Left forelimb (tissue), 1 donor: ENCODE data around the gene PRRT1B.

Experiments
- DNase-seq: peaks from one replicate; pipeline ENCODE4 v3.0.0-alpha.2; 2018; ENCODE audit warnings: low spot score

Gene PRRT1B

DNA sequence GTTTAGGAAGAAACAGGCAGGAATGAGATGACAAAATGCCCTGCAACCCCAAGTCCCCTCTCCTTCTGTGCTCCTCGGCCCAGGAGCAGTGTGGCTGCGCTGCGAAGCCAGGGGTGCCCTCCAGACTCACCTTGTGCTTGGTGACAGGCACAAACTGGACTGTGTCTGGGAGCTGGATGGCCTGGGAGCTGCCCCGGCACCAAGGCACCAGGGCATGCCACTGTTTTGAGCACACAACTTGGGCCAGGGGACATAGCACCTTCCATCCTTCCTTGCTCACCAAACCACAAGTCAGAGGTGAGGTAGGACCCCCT lies 51.1 kb downstream of the PRRT1B start:
- DNase-seq: no peak

GRCh38 chr9:131597246-131597645 lies 51.9 kb downstream of the PRRT1B start:
- no peak for DNase-seq

DNA sequence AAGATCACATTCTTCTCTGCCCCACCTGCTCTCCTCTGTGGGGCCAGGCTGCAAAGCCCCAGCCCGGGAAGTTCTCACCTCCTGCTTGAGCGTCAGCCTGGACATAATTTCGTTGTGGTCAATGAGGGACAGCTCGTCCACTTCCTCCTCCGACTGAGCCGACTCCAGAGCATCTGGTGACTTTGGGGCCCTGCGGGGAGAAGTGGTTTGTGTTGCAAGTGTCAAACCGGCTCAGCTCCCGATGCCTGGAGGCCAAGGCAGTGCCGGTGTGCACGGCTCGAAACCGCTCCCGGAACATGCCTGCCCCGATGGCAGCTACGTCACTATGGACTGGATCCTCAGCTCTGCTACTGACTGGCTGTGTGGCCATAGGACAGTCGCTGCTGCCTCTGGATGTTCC lies 52.8 kb downstream of the PRRT1B start:
- DNase-seq: no peak

DNA sequence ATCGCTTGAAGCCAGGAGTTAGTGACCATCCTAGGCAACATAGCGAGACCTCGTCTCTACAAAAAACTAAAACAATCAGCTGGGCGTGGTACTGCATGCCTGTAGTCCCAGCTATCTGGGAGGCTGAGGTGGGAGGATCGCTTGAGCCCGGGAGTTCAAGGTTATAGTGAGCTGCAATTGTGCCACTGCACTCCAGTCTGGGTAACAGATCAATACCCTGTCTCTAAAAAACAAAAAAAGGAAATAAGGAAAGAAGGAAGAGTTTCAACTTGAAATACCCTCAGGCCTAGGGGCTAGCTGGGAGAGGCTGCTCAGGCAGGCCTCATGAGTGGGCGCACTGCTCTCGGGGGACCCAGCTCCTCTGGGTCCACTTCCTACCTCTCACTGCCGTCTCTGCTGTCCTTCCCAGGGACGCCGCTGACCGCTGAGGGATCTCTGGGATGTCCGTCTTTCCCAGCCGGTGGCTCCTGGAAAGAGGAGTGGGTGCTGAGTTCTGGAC lies 56.4 kb downstream of the PRRT1B start:
- DNase-seq: no peak

DNA sequence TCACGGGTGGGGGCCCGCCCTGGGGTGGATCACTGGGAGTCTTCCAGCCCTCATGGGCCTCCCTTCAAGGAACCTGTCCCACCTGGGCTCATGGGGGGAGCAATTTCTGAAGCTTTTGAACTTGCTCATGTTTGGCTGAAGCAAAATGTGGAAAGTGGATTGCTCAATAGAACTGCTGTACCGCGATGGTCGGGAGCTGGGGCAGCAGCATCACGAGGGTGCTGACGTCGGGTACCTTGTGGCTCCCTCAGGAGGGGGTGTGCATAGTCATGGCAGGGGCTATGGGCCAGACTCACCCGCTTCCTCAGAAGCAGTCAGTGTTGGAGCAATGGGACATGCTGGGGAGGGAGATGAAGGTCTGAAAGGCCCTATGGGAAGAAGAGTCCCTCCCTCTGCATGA lies 57.9 kb downstream of the PRRT1B start:
- no peak for DNase-seq

- DNase-seq: no peak
Observed at GRCh38 chr9:131603711-131604439, 58.6 kb downstream of the PRRT1B start.

DNA sequence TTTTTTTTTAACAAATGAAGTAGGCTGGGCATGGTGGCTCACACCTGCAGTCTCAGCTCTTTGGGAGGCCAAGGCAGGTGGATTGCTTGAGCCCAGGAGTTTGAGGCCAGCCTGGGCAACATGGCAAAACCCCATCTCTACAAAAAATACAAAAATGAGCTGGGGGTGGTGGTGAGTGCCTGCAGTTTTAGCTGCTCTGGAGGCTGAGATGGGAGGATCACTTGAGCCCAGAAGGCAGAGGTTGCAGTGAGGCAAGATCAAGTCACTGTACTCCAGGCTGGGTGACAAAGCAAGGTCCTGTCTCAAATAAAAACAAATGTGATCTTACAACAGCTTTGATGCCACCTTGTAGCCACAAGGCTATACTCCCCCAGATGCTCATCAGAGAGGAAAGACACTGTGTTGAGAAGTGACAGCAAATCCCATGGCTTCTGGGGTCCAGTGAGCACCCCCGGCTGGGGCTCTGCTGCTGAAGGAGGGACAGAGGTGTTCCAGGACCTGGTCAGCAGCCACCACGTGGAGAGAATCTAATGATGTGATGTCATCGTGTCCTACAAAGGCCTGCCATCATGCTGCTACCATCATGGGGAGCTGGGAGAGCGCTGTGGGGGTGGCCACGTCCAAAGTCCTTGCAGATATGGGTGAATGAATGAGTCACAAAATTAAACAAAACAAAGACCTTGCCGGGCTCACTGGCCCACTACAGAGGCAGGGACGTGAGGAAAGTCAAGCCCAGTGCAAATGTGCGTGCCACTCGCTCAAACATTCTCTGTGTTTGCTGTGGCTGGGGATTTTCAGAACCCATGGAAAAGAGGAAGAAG lies 60.7 kb downstream of the PRRT1B start:
- no peak for DNase-seq

DNA sequence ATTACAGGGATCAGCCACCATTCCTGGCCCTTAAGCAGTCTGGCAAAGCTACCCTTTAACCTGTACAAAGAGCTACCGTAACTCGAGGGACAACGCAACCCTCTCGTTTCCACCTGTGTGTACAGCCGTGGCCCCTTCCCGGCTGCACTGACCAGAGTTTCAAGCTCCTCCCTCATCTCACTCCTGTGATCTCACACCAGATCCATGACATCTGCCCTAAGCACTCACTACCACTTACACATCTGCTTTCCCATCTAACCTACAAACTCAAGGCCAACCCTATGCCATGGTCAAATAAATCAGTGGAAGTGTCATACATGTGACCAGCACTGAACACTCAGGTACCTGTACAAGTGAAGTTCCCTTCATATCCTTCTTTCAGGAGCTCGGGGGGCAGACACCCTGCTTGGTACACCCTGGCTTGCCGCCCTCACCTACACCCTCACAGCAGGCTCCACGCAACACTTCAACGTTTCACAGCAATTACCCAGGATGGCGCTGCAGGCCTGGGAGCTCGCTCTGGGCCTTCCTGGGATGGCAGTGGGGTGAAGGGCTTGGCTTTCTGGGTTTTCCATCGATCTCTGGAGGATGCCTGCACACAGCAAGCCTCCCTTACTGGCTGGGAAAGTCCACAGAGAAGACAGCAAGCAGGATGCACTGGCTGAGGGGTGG lies 61.7 kb downstream of the PRRT1B start:
- DNase-seq: no peak

GRCh38 chr9:131607591-131607990 lies 62.3 kb downstream of the PRRT1B start:
- DNase-seq: no peak

- peak; percentile 85 for DNase-seq
Observed at GRCh38 chr9:131608493-131609037, 63.2 kb downstream of the PRRT1B start.
